GM15510 (cell line): ENCODE measurements around the gene ESRRB.

Experiments
- POLR2A ChIP-seq: IDR thresholded peaks from 3 replicates; pipeline ENCODE4 v1.6.1; 2011; ENCODE audit warnings: borderline replicate concordance; ENCODE audit not compliant: insufficient read length; ENCODE audit errors: extremely low read depth

ESRRB gene

DNA sequence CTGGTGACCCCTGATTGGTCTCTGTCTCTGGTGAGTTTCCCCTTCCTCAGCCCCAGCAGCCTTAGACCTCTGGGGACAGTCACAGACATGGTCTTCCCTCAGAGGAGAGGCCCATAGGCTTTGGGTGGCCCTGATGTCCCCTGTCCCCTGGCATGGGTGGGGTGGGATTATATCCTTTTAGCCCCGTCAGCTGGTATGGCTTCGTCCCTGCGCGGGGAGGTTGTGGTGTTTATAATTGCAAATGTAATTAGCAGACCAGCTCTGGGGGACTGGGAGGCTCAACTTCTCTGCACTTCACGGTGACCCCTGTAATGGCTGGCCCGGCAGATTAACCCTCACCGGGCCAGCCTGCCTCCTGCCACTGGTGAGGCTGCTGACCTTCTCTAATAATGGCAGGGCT lies 5.1 kb downstream of the ESRRB start:
- no peak for TF ChIP-seq POLR2A

DNA sequence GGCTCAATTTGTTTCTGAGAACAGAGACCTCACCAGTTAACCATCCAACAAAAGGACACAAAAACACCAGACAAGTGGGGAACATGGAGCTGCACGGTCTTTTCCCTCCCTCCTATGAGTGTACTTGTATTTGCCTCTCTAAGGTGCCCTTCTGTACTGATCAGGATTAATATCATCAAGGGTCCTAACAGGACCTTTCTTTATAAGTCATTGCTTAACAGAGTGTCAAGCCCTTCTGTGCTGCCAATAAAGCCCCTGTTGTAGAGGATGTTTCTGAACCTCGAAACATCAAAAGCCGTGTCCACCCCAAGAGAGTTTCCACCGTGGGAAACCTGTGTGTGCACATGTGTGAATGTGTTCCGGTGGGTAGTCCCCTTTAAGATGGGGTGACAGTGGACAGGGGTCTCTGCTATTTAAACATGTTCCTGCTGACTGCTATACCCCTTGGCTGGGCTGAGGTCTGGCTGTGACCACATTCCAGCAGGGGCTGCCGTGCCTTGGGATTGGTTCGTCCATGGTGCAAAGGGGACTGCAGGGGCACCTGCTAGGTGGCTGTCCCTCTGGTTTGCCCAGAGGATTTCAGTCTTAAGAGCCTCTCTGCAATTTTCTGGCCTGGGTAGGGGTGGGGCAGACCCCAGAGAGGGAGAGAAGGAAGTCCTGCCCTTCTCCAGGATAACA lies 6.0 kb downstream of the ESRRB start:
- TF ChIP-seq POLR2A: no peak

DNA sequence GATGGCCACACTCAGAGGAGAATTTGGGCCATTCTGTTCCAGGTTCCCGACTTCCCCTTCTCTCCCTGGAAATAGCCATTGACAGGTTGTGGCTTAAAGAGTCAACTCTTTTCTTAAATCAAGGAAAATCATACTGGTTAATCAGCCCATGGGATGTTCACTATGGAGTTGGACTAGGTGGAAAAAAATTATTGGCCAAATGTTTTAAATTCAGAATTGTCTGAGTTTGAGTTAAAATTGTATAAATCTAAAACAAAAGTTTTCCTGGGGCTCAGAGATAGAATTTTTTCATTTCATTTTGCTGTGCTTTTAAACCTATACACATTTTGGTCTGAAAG lies 6.5 kb downstream of the ESRRB start:
- no peak for TF ChIP-seq POLR2A

DNA sequence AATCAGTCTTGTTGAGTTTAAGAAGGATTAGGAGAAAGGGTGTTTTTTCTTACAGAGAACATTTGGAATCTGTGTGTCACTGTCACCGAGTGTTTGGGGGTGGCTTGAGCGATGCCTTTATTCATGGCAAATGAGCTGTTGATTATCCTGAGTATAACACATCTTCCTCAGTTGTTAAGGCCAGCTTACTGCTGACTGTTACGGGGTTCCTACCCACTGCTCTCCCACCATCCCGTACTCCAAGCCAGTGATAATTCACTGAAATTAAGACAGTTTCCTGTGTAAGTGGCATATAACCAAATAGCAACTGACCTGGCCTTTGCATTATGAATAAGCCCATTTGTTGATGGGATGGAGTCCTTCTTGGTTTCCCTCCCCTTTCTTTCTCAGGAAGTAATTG lies 9.5 kb downstream of the ESRRB start:
- TF ChIP-seq POLR2A: no peak

DNA sequence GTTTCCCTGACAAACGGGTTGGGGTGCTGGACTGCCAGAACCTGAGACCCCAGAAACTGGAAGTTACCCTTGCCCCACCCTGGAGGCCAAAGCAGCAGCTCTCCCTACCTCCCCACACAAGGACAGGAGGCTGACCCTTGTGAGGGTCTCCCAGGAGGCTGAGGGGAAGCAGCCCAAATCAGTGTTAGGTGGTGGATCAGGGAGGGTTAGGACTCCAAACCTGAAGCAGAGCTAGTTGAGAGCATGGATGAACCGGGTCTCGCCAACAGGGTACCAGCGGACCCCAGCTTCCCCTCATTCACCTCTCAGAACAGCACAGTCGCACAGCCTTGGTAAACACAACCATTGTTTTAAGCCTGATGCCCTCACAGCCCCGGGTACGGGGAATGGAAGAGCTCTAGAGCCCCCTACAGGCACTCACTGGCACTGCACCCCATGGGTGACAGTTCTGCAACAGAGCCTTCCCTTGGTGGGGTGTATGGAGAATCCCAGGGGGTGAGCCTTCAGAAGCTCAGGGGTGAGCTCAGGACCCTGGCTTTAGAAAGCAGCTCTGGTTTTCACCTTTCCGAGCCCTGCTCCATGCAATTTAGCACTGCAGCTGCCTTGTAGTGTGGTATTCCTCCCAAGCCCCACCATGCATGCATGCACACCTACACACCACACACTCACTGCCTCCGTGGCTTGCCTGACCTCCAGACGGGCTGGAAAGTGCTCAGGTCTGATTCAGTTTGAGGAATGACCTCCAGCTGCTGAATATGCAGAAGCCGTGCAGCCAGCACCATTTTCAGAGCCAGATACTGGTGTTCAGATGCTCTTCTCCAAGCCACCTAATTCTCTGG lies 11.2 kb downstream of the ESRRB start:
- no peak for TF ChIP-seq POLR2A

DNA sequence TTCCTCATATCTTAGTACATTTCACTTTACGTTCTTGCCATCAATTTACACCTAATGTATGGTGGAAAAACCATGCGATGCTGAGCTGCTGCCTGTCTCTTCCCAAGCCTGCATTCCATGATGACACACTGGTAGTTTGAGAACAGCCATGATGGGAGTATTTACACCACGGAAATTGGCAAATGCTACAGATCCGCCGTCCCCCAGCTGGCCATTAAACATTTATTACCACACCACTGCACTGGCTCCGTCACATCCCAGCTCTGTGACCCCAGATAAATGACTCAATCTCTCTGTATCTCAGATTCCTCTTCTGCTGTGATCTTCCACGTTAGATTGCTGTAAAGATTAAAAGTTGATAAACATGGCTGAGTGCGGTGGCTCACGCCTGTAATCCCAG lies 13.9 kb downstream of the ESRRB start:
- TF ChIP-seq POLR2A: no peak

DNA sequence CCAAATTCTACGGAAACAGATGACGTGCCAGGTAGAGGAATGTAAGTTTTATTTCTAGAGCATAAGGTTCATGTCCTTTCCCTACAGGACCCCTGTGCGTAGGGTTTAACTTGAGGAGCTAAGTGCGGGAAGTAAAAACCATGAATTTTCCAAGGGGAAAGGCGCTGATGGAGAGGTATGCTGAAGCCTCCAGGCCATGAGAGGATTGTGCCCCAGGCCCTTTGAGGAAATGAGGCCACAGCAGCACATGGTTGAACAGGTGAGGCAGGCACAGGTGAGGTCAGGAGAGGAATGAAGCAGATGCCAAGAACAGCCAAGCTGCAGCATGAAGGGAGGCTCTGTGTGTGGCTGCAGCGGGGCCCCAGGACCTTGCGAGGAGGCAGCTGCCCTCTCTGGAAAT lies 14.7 kb downstream of the ESRRB start:
- no peak for TF ChIP-seq POLR2A

DNA sequence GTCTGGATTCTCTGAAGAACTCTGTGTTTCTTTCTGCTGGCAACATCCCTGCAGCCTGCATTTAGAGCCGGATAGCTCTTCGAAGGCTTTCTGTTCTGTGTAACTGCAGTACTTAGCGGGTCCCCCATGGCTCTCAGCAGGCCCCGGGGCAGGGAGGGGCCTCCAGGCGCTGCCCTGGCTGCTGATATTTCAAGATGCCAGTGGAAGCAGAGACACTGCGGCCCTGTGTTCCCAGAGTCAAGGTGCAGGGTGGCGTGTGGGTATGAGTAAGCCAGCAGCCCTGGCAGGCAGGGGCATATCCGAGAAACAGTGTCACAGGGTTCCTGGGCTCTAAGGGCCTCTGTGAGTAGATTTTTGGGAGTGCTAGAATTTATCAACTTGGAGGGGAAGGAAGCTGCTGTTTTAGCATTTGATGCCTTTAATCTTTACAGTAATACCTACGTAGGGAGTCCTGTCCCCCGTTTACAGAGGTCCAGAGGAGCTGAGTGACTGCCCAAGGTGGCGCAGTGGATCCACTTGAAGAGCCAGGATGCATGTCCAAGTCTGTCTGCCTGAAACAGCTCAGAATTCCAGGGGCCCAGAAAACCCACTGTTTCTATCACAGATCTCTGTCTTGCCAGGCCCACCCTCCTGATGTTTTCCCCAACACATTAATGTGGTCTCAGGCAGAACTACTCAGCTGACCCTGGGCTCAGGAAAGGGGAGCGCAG lies 16.2 kb downstream of the ESRRB start:
- no peak for TF ChIP-seq POLR2A

DNA sequence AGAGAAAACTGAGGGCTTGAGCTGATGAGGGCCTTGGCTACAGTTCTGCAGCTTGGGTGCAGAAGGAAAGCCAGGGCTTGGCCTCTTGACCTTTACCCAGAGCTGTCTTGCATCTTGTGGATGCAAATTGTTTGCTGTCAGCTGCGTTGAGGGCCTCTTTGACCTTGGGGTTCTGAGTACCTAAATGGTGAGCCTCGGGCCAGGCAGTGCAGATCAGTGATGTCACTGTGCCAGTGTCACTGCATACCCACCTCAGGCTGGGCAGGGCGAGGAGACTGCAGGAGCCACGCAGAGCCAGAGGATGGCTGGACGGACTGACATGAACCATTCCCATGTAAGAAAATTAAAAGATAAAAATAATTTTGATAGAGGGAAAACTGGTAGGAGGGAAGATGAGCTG lies 18.6 kb downstream of the ESRRB start:
- TF ChIP-seq POLR2A: no peak

DNA sequence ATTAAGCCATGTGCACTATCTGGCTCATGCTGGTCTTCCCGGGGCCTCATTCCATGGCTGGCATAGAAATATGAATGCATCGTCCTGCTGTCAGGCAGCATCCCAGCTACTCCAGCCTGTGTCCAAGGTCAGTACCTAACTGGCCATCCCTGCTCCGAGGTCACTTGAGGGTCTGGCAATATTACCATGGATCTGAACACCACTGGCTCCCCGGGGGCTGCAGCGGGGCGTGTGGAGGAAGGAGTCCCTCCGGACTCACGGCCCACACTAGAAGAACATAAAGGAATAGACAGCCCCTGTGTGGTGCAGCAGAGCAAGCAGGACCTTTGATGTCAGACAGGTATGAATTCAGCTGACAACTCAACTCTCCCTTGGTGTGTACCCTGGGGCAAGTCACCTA lies 19.2 kb downstream of the ESRRB start:
- TF ChIP-seq POLR2A: no peak

DNA sequence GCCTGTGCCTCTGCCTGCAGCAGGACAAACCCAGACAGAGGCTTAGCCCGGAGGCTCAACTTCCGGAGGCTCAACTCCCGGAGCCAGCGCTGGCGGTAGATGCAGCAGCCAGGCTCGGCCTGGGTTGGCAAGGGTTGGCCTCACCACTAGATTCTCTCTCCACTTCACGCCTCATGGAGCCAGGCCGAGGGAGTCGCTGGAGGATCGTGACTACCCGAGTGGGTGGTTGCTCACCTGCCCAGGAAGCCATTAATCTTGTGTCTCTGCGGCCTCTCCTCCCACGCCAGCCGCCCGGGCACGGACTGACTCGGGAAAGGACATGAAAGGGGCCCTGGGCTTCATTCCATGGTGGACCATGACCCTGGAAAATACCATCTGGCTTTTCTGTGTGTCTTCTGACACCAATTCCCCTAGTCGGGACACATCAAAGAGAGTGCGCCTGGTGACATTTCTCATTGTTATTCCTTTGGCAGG lies 20.8 kb downstream of the ESRRB start:
- TF ChIP-seq POLR2A: no peak

DNA sequence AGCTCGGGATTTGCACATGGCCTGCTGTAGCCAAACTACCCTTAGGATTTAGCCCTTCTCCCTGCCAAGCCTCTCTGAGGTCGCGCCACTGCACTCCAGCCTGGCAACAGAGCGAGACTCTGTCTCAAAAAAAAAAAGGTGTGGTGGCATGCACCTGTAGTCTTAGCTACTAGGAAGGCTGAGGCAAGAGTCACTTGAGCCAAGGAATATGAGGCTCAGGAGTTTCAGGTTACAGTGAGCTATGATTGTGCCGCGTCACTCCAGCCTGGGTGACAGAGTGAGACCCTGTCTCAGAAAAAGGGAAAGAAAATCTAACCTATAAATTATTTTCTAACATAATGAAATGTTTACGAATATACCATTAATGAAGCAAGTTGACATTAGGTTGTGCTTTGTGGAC lies 29.7 kb downstream of the ESRRB start:
- no peak for TF ChIP-seq POLR2A

DNA sequence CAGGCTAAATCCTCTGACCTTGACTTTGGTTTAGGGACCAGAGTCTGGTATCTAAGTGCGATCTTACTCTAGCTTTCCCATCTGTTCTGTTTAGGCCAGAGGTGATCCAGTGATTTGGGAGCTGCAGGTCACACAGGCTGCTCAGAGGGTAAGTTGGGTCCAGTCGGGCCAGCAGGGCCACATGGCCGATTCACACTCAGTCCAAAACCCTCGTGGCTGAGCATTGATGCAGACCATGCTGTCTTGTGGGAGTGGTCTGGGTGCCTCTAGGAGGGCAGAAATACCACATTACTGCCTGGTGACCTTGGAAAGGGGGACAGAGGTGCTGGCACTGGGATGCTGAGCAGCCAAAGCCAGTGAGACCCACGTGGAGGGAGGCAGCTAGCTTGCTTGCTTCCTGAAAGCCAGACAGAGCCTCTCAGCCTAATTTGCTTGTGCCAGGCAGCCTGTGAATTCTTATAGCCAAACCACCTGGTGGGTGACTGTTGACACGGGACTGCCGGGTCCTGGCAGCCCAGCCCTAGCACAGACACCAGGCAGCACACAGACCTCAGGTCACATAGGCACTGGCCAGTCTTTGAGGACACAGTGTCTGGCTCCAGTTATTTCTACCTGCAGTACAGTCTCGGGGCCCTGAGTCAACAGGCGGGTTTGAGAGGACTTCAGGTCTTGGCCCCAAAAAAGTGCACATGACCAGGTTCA lies 31.7 kb downstream of the ESRRB start:
- TF ChIP-seq POLR2A: no peak

DNA sequence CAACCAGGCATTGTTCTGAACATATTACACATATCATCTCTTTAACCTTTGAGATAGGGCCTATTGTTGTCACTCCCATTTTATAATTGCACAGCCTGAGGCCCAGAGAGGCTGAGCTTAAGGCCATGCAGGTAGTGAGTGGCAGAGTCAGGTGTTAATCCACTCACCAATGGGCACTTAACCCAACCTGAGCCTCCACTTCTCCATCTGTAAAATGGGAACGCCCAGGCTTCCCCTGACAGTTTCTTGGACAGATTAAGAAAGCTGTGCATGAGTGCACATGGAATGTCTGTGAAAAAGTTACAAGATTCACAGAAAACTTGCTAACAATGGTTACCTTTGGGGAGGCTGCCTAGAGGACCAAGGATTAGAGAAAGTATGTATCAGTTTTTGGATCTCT lies 32.9 kb downstream of the ESRRB start:
- no peak for TF ChIP-seq POLR2A

DNA sequence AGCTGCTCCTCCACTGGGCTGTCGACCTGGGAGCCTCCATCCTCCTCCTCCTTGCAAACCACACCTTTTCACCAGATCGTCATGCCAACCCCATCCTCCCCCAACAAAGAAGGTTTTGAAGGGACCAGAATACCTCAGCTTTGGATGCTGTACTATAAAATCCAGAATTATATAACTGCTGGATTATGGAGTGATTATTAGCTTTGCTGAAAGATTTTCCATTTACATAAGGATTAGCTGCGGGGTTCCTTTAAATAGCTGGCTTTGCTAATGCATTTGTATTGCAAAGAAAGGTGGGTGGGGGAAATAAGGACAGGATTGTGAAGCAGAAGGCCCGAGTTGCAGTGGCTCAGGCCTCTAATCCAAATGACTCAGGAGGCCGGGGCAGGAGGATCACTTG lies 36.6 kb downstream of the ESRRB start:
- no peak for TF ChIP-seq POLR2A
